GM12872 (cell line): ENCODE data around the gene PRELP.

Experiments used
- TF ChIP-seq, protein P1 (sequence below): IDR thresholded peaks from 3 replicates; pipeline ENCODE4 v1.5.1; 2011; ENCODE audit warnings: low read depth, mild to moderate bottlenecking, low read length, moderate library complexity; ENCODE audit not compliant: insufficient read depth

Gene PRELP

DNA sequence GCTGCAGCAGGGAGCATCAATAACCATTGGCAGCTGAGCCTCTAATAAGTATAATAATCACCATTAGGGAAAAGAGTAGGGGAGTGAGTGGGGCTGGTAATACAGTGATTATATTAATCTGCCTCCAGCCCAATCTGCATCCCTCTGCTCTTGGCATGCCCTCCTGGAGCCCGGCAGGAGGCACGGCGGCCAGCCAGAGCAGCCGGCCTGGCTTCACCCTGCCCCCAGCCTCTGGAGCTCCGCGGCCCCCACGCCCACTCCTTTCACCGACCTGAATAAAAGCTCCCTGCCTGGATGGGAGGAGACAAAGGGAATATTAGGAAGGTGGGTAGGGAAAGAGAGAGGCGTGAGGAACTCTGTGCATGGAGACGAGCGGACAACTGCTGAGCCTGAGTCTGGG is 46.6 kb downstream of the PRELP start:
- TF ChIP-seq, protein P1, sequence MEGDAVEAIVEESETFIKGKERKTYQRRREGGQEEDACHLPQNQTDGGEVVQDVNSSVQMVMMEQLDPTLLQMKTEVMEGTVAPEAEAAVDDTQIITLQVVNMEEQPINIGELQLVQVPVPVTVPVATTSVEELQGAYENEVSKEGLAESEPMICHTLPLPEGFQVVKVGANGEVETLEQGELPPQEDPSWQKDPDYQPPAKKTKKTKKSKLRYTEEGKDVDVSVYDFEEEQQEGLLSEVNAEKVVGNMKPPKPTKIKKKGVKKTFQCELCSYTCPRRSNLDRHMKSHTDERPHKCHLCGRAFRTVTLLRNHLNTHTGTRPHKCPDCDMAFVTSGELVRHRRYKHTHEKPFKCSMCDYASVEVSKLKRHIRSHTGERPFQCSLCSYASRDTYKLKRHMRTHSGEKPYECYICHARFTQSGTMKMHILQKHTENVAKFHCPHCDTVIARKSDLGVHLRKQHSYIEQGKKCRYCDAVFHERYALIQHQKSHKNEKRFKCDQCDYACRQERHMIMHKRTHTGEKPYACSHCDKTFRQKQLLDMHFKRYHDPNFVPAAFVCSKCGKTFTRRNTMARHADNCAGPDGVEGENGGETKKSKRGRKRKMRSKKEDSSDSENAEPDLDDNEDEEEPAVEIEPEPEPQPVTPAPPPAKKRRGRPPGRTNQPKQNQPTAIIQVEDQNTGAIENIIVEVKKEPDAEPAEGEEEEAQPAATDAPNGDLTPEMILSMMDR, result no peak

DNA sequence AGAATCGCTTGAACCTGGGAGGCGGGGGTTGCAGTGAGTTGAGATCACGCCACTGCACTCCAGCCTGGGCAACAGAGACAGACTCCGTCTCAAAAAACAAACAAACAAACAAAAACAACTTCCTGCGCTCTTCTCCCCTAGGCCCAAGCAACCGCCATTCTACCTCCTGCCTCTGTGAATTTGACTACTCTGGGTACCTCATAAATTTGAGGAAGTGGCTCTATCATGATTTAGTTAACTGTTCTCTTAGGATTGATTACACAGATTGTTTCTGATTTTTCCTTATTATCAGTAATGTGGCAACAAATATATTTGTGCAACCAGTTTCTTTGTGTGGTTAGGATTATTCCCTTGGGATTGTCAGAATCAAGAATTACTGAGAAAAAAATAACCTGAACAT is 48.1 kb downstream of the PRELP start:
- TF ChIP-seq, protein P1, result no peak

DNA sequence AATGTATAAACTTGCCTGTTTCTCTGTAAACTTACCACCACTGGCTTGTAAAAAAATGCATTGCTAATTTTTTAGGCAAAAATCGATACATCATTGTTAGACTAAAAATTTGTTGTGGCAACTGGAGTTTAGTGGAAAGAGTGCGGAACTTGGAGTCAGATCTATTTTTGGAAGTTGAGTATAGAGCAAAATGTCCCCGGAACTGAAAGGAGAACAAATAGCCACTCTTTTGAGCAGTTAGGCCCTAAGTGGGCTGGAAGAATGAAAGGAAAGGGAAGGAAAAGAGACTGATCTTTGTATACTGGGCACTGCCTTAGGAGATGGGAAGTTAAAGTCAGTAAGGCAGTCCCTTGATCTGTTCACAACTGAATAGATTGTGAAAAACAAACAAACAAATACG is 48.5 kb downstream of the PRELP start:
- TF ChIP-seq, protein P1, result no peak

DNA sequence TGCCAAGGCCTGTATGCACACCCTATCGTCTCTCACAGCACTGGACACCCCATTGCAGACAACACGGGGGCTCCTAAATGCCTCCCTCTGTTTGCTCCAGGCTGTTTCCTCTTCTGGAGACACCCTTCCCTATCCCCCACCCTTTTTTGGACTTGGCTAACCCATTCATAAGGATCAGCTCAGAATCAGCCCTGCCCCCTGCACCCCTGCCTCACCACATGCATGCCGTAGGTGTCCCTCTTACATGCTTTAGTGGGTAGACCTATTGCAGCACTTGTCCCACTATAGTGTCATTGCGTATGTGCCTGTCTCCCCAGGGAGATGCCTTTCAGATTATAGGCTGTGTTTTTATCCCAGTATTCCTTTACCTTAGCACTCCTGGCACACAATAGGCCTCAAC is 49.2 kb downstream of the PRELP start:
- TF ChIP-seq, protein P1, result no peak

DNA sequence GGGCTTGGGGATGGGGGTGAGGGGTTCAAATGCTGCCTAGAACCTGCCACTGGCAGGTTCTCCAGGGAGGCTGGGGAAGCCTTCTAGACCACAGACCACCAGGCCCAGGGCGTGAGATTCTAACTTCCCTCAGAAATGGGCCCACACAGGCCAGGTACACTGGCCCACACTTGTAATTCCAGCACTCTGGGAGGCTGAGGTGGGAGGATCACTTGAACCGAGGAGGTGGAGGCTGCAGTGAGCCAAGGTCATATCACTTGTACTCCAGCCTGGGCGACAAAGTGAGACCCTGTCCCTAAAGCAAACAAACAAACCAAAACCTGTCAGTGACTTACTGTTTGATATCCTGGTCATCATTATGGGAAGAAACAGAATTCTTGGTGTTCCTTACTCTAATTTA is 50.1 kb downstream of the PRELP start:
- TF ChIP-seq, protein P1, result no peak

DNA sequence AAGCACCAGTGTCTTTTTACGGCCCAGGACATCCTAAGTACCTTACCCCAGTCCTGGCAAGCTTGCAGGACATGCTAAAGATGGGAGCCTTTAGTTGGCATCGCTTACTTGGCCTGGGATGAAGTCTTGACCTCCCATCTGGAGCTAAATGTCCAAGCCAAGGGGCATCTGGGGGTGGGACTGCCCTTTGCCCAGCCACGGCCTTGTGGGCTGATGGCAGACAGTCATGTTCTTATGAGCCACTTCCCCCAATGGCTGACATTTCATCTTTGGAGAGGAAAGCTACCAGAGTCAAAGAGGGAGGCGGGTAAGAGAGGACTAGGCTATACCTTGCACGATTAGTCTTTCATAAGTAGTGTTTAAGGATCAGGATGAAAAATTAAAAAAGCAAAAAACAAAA is 50.5 kb downstream of the PRELP start:
- TF ChIP-seq, protein P1, result no peak

DNA sequence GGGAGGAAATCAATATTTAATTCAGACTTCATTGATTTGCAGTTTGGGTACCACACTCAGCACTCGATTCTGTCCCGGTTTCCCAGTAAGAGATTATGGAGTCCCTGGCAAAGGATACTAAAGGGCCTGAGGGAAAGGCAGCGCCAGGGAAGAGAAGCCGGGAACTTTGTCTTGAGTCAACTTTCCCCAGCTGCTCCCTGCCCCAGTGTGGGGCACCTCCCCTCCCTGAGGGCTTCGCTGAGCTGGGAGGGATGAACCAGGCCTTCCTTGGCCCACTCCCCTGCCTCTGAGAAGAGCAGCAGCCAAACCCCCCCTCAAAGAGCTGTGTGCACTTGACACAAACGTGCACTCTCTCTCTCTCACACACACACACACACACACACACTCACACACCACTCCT is 51.0 kb downstream of the PRELP start:
- TF ChIP-seq, protein P1, result no peak

DNA sequence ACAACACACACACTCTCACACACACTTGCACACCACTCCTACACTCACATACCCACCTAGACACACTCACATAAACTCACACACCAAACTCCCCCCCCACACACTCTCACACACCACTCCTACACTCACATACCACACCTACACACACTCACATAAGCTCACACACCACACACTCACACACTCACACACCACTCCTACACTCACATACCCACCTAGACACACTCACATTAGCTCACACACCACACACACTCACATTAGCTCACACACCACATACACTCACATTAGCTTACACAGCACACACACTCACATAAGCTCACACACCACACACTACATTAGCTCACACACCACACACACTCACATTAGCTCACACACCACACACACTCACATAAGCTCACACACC is 51.4 kb downstream of the PRELP start:
- TF ChIP-seq, protein P1, result no peak
